ENCODE measurements around the gene UPP2. TPM values are rescaled to one million over a fixed set of nuclear protein-coding genes. Genes with fewer than 3 reads are reported as not detected.

Gene UPP2
- total RNA-seq, 1 experiment from 2014 or later, result not detected

- no peak overlapping the region for H3K27ac ChIP-seq (ENCODE audit: low read length)
- no peaks in the 10 kb centered on the region for H3K4me1 ChIP-seq (ENCODE audit: control insufficient read depth, insufficient read depth, low read length)
- no peak for ATAC-seq
- BruUV-seq (replicated peaks), result no TSS peak
- H3K9me3 ChIP-seq (ENCODE audit: control insufficient read depth, insufficient read depth, low read depth, low read length), result no peaks in the 10 kb centered on the region
- ChIA-PET CTCF (no interaction called here), POLR2A (no interaction called here)
- no peaks in the 10 kb centered on the region for H3K36me3 ChIP-seq (ENCODE audit: control insufficient read depth, insufficient read depth, low read length)
- in situ Hi-C loops (cut with HindIII; ENCODE audit: low pct_unique_long_range_greater_than_20kb, low sequenced_read_pairs), result no loop called here
- intact Hi-C loops (cut with micrococcal nuclease; ENCODE audit: unreplicated experiment), result no loop called here
- DNase-seq (ENCODE audit: low read depth, low spot score), result no peak
- H3K4me3 ChIP-seq (ENCODE audit: low read depth in 2 of 2, low read length in 2 of 2), result no peak overlapping the region
- H3K27me3 ChIP-seq (ENCODE audit: control insufficient read depth, insufficient read depth, low read length), result peaks cover 4% of the 10 kb centered on the region; the same call in 1 of the 2 replicates
- no peak for TF ChIP-seq SIN3A (IDR thresholded peaks at IDR 0.05; ENCODE audit: borderline replicate concordance, insufficient read depth, low read depth, low read length)
- TF ChIP-seq CTCF (IDR thresholded peaks at IDR 0.05), result no peak
- TF ChIP-seq POLR2AphosphoS5 (IDR thresholded peaks at IDR 0.05; ENCODE audit: low read depth, low read length), result no peak
- TF ChIP-seq, protein P1, sequence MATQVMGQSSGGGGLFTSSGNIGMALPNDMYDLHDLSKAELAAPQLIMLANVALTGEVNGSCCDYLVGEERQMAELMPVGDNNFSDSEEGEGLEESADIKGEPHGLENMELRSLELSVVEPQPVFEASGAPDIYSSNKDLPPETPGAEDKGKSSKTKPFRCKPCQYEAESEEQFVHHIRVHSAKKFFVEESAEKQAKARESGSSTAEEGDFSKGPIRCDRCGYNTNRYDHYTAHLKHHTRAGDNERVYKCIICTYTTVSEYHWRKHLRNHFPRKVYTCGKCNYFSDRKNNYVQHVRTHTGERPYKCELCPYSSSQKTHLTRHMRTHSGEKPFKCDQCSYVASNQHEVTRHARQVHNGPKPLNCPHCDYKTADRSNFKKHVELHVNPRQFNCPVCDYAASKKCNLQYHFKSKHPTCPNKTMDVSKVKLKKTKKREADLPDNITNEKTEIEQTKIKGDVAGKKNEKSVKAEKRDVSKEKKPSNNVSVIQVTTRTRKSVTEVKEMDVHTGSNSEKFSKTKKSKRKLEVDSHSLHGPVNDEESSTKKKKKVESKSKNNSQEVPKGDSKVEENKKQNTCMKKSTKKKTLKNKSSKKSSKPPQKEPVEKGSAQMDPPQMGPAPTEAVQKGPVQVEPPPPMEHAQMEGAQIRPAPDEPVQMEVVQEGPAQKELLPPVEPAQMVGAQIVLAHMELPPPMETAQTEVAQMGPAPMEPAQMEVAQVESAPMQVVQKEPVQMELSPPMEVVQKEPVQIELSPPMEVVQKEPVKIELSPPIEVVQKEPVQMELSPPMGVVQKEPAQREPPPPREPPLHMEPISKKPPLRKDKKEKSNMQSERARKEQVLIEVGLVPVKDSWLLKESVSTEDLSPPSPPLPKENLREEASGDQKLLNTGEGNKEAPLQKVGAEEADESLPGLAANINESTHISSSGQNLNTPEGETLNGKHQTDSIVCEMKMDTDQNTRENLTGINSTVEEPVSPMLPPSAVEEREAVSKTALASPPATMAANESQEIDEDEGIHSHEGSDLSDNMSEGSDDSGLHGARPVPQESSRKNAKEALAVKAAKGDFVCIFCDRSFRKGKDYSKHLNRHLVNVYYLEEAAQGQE (IDR thresholded peaks at IDR 0.05; ENCODE audit: insufficient read depth in 1 of 2, low read depth in 2 of 2, low read length in 1 of 2), result no peak
- TF ChIP-seq TCF7L2 (IDR thresholded peaks at IDR 0.05; ENCODE audit: low read depth, low read length), result no peak
Observed at GRCh38 chr2:158103411-158104012, 1.8 kb downstream of the UPP2 start.

- Histone ChIP-seq H3K27me3 (ENCODE audit: control insufficient read depth, insufficient read depth, low read length) (peaks cover 4% of the 10 kb centered on the region; the same call in 1 of the 2 replicates), H3K4me1 (ENCODE audit: control insufficient read depth, insufficient read depth, low read length) (no peaks in the 10 kb centered on the region), H3K9me3 (ENCODE audit: control insufficient read depth, insufficient read depth, low read depth, low read length) (no peaks in the 10 kb centered on the region), H3K27ac (ENCODE audit: low read length) (no peak overlapping the region), H3K4me3 (ENCODE audit: low read depth in 2 of 2, low read length in 2 of 2) (no peak overlapping the region), H3K36me3 (ENCODE audit: control insufficient read depth, insufficient read depth, low read length) (no peaks in the 10 kb centered on the region)
- ATAC-seq (no peak), DNase-seq (ENCODE audit: low read depth, low spot score) (no peak)
- CTCF ChIA-PET, result no interaction called here
- POLR2A ChIA-PET, result no interaction called here
- TF ChIP-seq CTCF (IDR thresholded peaks at IDR 0.05) (no peak), TCF7L2 (IDR thresholded peaks at IDR 0.05; ENCODE audit: low read depth, low read length) (no peak), POLR2AphosphoS5 (IDR thresholded peaks at IDR 0.05; ENCODE audit: low read depth, low read length) (no peak), SIN3A (IDR thresholded peaks at IDR 0.05; ENCODE audit: borderline replicate concordance, insufficient read depth, low read depth, low read length) (no peak)
- TF ChIP-seq, protein P1 (IDR thresholded peaks at IDR 0.05; ENCODE audit: insufficient read depth in 1 of 2, low read depth in 2 of 2, low read length in 1 of 2), result no peak
- BruUV-seq (replicated peaks), result no TSS peak
- in situ Hi-C loops (cut with HindIII; ENCODE audit: low pct_unique_long_range_greater_than_20kb, low sequenced_read_pairs) (no loop called here), intact Hi-C loops (cut with micrococcal nuclease; ENCODE audit: unreplicated experiment) (no loop called here)
Observed at GRCh38 chr2:158104903-158105302, 3.2 kb downstream of the UPP2 start.
